Panc1 (cell line): ENCODE data around the gene LRMDA. TPM values are rescaled to one million over a fixed set of nuclear protein-coding genes. Genes with fewer than 3 reads are reported as not detected.

Source experiments
- ATAC-seq: fragments of 200-7000 bp; cut with Tn5 transposase; 2 replicates; pipeline ENCODE4 v1.9.1; 2020; ENCODE audit warnings: mild to moderate bottlenecking, moderate library complexity
- BruUV-seq: library from RNA; stranded (reverse); fragments of 400-500 nt; replicated peaks from 2 replicates; lab custom pipeline; 2021; lab: Mats Ljungman, UMichigan
- CTCF ChIA-PET: fragments of 300-600 bp; sonication (Branson Sonifier 250); formaldehyde crosslinking; loops from one replicate; lab custom pipeline; 2022; ENCODE audit warnings: antibody characterized with exemption; lab: Charles Lee
- POLR2A ChIA-PET: fragments of 300-600 bp; sonication (Branson Sonifier 250); formaldehyde crosslinking; loops from one replicate; lab custom pipeline; 2022; ENCODE audit warnings: antibody characterized with exemption; lab: Charles Lee
- DNase-seq: peaks from one replicate; pipeline ENCODE4 v3.0.0-alpha.2; 2010; ENCODE audit warnings: low read depth, low spot score
- H3K27ac ChIP-seq: 2 replicates; pipeline ENCODE4 v1.5.1; 2011; ENCODE audit warnings: mild to moderate bottlenecking, low read length, inconsistent platforms
- H3K27me3 ChIP-seq: fragments of 200-500 bp; sonication (Bioruptor generic); 2 replicates; pipeline ENCODE4 v1.6.0; 2014; ENCODE audit warnings: low read length, inconsistent platforms; ENCODE audit not compliant: control insufficient read depth, insufficient read depth
- H3K36me3 ChIP-seq: fragments of 200-500 bp; sonication (Bioruptor generic); 2 replicates; pipeline ENCODE4 v1.5.1; 2014; ENCODE audit warnings: inconsistent platforms, mild to moderate bottlenecking, low read length, moderate library complexity; ENCODE audit not compliant: control insufficient read depth, insufficient read depth
- H3K4me1 ChIP-seq: 2 replicates; pipeline ENCODE4 v1.5.1; 2011; ENCODE audit warnings: inconsistent platforms, mild to moderate bottlenecking, low read length, moderate library complexity; ENCODE audit not compliant: control insufficient read depth, insufficient read depth
- H3K4me3 ChIP-seq, 2 experiments: 2 replicates each; pipeline ENCODE4 v1.5.1; 2011 to 2012; ENCODE audit warnings: low read depth in 2 of 2, low read length in 2 of 2, mild to moderate bottlenecking in 2 of 2, inconsistent platforms in 1 of 2, moderate library complexity in 1 of 2
- H3K9me3 ChIP-seq: fragments of 200-500 bp; sonication (Bioruptor generic); 2 replicates; pipeline ENCODE4 v1.5.1; 2014; ENCODE audit warnings: low read depth, mild to moderate bottlenecking, inconsistent platforms, low read length, moderate library complexity; ENCODE audit not compliant: control insufficient read depth, insufficient read depth
- POLR2AphosphoS5 ChIP-seq: IDR thresholded peaks from 2 replicates; pipeline ENCODE4 v1.6.1; 2012; ENCODE audit warnings: mild to moderate bottlenecking, low read depth, low read length, moderate library complexity
- SIN3A ChIP-seq: IDR thresholded peaks from 2 replicates; pipeline ENCODE4 v1.6.1; 2012; ENCODE audit warnings: low read depth, mild to moderate bottlenecking, low read length, moderate library complexity, borderline replicate concordance; ENCODE audit not compliant: insufficient read depth
- TCF7L2 ChIP-seq: IDR thresholded peaks from 2 replicates; pipeline ENCODE4 v1.6.1; 2011; ENCODE audit warnings: mild to moderate bottlenecking, low read depth, low read length, inconsistent platforms
- in situ Hi-C: cut with HindIII; loops from 2 replicates; pipeline ENCODE4 v1.10.0; 2016; ENCODE audit warnings: low sequenced_read_pairs, low pct_unique_long_range_greater_than_20kb
- intact Hi-C: fragments of 100-400 bp; cut with micrococcal nuclease; formaldehyde crosslinking; loops from one replicate; pipeline ENCODE4 v1.10.0; 2022; ENCODE audit not compliant: unreplicated experiment
- total RNA-seq: library from RNA; stranded (reverse); gene quantifications from one replicate; pipeline ENCODE4 v1.2.1, GENCODE V29; 2021; ENCODE audit not compliant: unreplicated experiment
- TF ChIP-seq, protein P1 (sequence below), 2 experiments: IDR thresholded peaks; 2 replicates each; pipeline ENCODE4 v1.6.1; 2011 to 2012; ENCODE audit warnings: low read depth in 2 of 2, control low read depth in 1 of 2, low read length in 1 of 2, mild to moderate bottlenecking in 1 of 2, moderate library complexity in 1 of 2; ENCODE audit not compliant: insufficient read depth in 1 of 2
- TF ChIP-seq, protein P2 (sequence below): fragments of 450-650 bp; IDR thresholded peaks from 2 replicates; pipeline ENCODE4 v1.5.1; 2017; ENCODE audit warnings: mild to moderate bottlenecking

LRMDA gene
- total RNA-seq, 1 experiment from 2014 or later, result 1.2 TPM

DNA sequence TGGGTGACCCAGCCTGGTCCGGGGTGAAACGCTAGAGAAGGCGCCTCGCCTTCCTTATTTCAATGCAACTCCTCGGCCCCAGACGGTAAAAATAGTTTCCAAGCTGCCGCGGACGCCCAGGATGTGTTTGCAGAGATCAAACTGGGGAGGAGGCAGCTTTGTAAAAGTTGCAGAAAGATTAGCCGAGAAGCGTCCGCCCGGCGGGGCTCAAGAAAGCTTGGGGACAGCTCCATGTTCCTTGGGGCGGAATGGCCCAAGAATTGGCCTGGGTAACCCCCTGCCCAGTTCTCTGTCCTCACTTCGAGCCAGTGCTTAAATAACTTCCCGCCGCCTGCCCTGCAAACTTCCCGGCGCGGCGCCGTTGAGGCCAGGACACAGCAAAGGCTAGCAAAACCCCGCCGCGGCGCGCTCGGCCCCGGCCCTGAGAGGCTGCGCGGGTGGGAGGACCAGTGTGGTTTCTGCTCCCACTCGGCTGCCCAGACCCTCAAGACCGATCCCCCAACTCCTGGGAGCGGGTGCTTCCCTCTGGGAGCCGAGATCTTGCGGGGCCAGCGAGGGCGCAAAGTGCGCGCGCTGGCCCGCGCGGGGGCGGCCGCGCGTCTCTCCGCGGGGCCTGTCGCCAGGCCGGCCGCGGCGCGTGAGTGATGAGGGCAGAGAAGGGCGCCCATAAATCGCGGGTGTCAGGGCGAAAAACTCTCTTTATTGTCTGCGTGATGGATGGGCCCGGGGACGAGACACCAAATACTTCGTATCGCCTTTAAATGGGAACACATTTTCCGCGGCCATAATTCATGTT is 23.5 kb upstream of the LRMDA start:
- intact Hi-C loops, result loop anchor here (10.0 kb wide), 3 partner anchors 507 to 1137 kb away; no protein-coding TSS in a partner anchor
- H3K27ac ChIP-seq, result peak overlapping the region; percentile 77
- POLR2A ChIA-PET, result interaction anchor here (0.7 kb wide), 1 partner anchor 1810 kb away, joined by 3 read pairs; no protein-coding TSS in a partner anchor
- ATAC-seq (peak; percentile 27), DNase-seq (no peak)
- H3K9me3 ChIP-seq, result no peaks in the 10 kb centered on the region
- peaks cover 29% of the 10 kb centered on the region for H3K27me3 ChIP-seq
- H3K4me3 ChIP-seq, result peak overlapping the region; percentile 60 to 63
- H3K36me3 ChIP-seq, result peaks cover 5% of the 10 kb centered on the region; the same call in 1 of the 2 replicates
- in situ Hi-C loops, result no loop called here
- CTCF ChIA-PET, result interaction anchor here (0.7 kb wide), 1 partner anchor 895 kb away, joined by 7 read pairs; no protein-coding TSS in a partner anchor
- BruUV-seq, result no TSS peak
- TF ChIP-seq, protein P1, sequence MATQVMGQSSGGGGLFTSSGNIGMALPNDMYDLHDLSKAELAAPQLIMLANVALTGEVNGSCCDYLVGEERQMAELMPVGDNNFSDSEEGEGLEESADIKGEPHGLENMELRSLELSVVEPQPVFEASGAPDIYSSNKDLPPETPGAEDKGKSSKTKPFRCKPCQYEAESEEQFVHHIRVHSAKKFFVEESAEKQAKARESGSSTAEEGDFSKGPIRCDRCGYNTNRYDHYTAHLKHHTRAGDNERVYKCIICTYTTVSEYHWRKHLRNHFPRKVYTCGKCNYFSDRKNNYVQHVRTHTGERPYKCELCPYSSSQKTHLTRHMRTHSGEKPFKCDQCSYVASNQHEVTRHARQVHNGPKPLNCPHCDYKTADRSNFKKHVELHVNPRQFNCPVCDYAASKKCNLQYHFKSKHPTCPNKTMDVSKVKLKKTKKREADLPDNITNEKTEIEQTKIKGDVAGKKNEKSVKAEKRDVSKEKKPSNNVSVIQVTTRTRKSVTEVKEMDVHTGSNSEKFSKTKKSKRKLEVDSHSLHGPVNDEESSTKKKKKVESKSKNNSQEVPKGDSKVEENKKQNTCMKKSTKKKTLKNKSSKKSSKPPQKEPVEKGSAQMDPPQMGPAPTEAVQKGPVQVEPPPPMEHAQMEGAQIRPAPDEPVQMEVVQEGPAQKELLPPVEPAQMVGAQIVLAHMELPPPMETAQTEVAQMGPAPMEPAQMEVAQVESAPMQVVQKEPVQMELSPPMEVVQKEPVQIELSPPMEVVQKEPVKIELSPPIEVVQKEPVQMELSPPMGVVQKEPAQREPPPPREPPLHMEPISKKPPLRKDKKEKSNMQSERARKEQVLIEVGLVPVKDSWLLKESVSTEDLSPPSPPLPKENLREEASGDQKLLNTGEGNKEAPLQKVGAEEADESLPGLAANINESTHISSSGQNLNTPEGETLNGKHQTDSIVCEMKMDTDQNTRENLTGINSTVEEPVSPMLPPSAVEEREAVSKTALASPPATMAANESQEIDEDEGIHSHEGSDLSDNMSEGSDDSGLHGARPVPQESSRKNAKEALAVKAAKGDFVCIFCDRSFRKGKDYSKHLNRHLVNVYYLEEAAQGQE (IDR thresholded peaks at IDR 0.05; ENCODE audit: insufficient read depth in 1 of 2, low read depth in 2 of 2, low read length in 1 of 2), result no peak
- TF ChIP-seq POLR2AphosphoS5, result no peak
- TF ChIP-seq, protein P2, sequence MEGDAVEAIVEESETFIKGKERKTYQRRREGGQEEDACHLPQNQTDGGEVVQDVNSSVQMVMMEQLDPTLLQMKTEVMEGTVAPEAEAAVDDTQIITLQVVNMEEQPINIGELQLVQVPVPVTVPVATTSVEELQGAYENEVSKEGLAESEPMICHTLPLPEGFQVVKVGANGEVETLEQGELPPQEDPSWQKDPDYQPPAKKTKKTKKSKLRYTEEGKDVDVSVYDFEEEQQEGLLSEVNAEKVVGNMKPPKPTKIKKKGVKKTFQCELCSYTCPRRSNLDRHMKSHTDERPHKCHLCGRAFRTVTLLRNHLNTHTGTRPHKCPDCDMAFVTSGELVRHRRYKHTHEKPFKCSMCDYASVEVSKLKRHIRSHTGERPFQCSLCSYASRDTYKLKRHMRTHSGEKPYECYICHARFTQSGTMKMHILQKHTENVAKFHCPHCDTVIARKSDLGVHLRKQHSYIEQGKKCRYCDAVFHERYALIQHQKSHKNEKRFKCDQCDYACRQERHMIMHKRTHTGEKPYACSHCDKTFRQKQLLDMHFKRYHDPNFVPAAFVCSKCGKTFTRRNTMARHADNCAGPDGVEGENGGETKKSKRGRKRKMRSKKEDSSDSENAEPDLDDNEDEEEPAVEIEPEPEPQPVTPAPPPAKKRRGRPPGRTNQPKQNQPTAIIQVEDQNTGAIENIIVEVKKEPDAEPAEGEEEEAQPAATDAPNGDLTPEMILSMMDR, result peak; percentile 17; the same call in 1 of the 2 replicates
- TF ChIP-seq TCF7L2, result 0 out of 2 replicates have a peak, but pooled peaks have one; percentile 18
- H3K4me1 ChIP-seq, result peaks cover 26% of the 10 kb centered on the region

DNA sequence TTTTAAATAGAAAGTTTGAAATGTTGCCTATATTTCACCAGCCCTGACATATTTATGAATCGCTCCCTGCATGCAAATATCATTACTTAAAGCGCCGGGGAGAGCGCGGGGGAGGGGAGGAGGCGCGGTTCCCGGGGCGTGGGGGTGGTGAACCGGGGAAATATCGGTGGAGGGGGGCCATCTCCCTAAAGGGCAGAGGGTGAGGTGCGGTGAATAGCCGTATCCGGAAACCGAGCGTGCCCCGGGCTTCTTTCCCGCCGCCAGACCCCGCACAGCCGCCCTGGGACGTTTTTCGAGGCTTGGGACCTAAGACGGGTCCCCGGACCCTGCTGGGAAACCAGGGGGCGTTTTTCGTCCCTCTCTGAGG is 22.9 kb upstream of the LRMDA start:
- in situ Hi-C loops, result no loop called here

More for the DNA sequence above, 22.9 kb upstream of the LRMDA start:
- TF ChIP-seq, protein P1 (IDR thresholded peaks at IDR 0.05; ENCODE audit: insufficient read depth in 1 of 2, low read depth in 2 of 2, low read length in 1 of 2), result no peak
- TF ChIP-seq, protein P2, result no peak
- no peak for TF ChIP-seq SIN3A
- no peak for TF ChIP-seq TCF7L2
- TF ChIP-seq POLR2AphosphoS5, result no peak
- BruUV-seq, result no TSS peak
- H3K27me3 ChIP-seq, result peaks cover 29% of the 10 kb centered on the region
- POLR2A ChIA-PET, result interaction anchor here (0.7 kb wide), 1 partner anchor 1809 kb away, joined by 3 read pairs; no protein-coding TSS in a partner anchor
- peak overlapping the region; percentile 60 to 63 for H3K4me3 ChIP-seq
- intact Hi-C loops, result loop anchor here (10.0 kb wide), 3 partner anchors 506 to 1136 kb away; no protein-coding TSS in a partner anchor
- ATAC-seq (no peak), DNase-seq (no peak)
- CTCF ChIA-PET, result no interaction called here
- H3K36me3 ChIP-seq, result peaks cover under 1% of the 10 kb centered on the region; the same call in 1 of the 2 replicates
- peak overlapping the region; percentile 36; the same call in 1 of the 2 replicates for H3K27ac ChIP-seq
- H3K4me1 ChIP-seq, result peaks cover 22% of the 10 kb centered on the region
- no peaks in the 10 kb centered on the region for H3K9me3 ChIP-seq
